K562 (cell line): Measurements from ENCODE around the gene CSRNP3. TPM values are rescaled to one million over a fixed set of nuclear protein-coding genes. Genes with fewer than 3 reads are reported as not detected.

ENCODE experiments used
- ATAC-seq: fragments of 200-7000 bp; cut with Tn5 transposase; 3 replicates; pipeline ENCODE4 v1.9.1; 2020; ENCODE audit warnings: moderate library complexity
- BruUV-seq: library from RNA; stranded (reverse); fragments of 400-500 nt; replicated peaks from 2 replicates; lab custom pipeline; 2021; lab: Mats Ljungman, UMichigan
- CTCF ChIA-PET: fragments of 300-600 bp; formaldehyde crosslinking; extraction: SDS; loops from one replicate; lab custom pipeline; 2021; ENCODE audit warnings: low intra/inter-chr PET ratio; lab: Yijun Ruan, JAX
- POLR2A ChIA-PET: fragments of 300-600, 350-650 bp; sonication (Branson Sonifier 250); formaldehyde crosslinking; extraction: SDS; loops from one replicate; lab custom pipeline; 2021; ENCODE audit warnings: antibody characterized with exemption, inconsistent platforms; lab: Yijun Ruan, JAX
- DNase-seq, 4 experiments: peaks; one replicate each; pipeline versions ENCODE4 v3.0.0 to v3.0.0-alpha.2; 2011 to 2018; ENCODE audit warnings: low spot score in 3 of 4, mixed read lengths in 3 of 4; ENCODE audit errors: extremely low read depth in 1 of 4
- FAIRE-seq: peaks from 2 replicates; lab custom pipeline; 2011; peaks lifted over from hg19 to GRCh38; lab: Jason Lieb, UNC
- H2AFZ ChIP-seq: 2 replicates; pipeline ENCODE4 v1.6.0; 2011; ENCODE audit warnings: low read depth, low read length, control low read depth, inconsistent platforms
- H3K27ac ChIP-seq: fragments of 200-600 bp; 3 replicates; pipeline ENCODE4 v1.8.0; 2011; ENCODE audit warnings: low read depth, mild to moderate bottlenecking, control low read depth, inconsistent platforms, low read length, moderate library complexity, mixed read lengths; ENCODE audit errors: extremely low read depth
- H3K27me3 ChIP-seq, 2 experiments: fragments of 300-600 bp in 1 of 2; 2 replicates in 1 of 2; 3 replicates in 1 of 2; pipeline versions ENCODE4 v1.6.0 to v1.8.0; 2011; ENCODE audit warnings: inconsistent platforms in 2 of 2, low read length in 2 of 2, mild to moderate bottlenecking in 1 of 2, mixed read lengths in 1 of 2, moderate library complexity in 1 of 2; ENCODE audit not compliant: control insufficient read depth in 2 of 2, insufficient read depth in 2 of 2
- H3K36me3 ChIP-seq: fragments of 300-600 bp; 3 replicates; pipeline ENCODE4 v1.8.0; 2011; ENCODE audit warnings: mild to moderate bottlenecking, low read length, inconsistent platforms; ENCODE audit not compliant: control insufficient read depth, insufficient read depth
- H3K4me1 ChIP-seq, 2 experiments: fragments of 200-600 bp in 1 of 2; replicated peaks in 1 of 2; 2 replicates in 1 of 2; 3 replicates in 1 of 2; pipeline versions ENCODE4 v1.5.1 to v1.8.0; 2011; ENCODE audit warnings: inconsistent platforms in 2 of 2, low read length in 2 of 2, mild to moderate bottlenecking in 1 of 2, mixed read lengths in 1 of 2, moderate library complexity in 1 of 2; ENCODE audit not compliant: control insufficient read depth in 2 of 2, insufficient read depth in 2 of 2
- H3K4me2 ChIP-seq: 2 replicates; pipeline ENCODE4 v1.6.1; 2011; ENCODE audit warnings: low read length, control low read depth, inconsistent platforms, mixed read lengths; ENCODE audit not compliant: insufficient read depth
- H3K4me3 ChIP-seq: fragments of 200-600 bp; sonication (generic), shearing (Covaris generic); 2 replicates; pipeline ENCODE4 v1.5.1; 2016; ENCODE audit warnings: control low read depth, inconsistent platforms
- H3K79me2 ChIP-seq: fragments of 200-600 bp; 3 replicates; pipeline ENCODE4 v1.8.0; 2011; ENCODE audit warnings: low read length, inconsistent platforms; ENCODE audit not compliant: control insufficient read depth, insufficient read depth
- H3K9ac ChIP-seq, 2 experiments: 2 replicates each; pipeline versions ENCODE4 v1.6.0 to v1.6.1; 2011; ENCODE audit warnings: low read depth in 2 of 2, low read length in 2 of 2, control low read depth in 1 of 2, inconsistent platforms in 1 of 2, mild to moderate bottlenecking in 1 of 2, mixed read lengths in 1 of 2; ENCODE audit not compliant: insufficient read depth in 1 of 2
- H3K9me1 ChIP-seq: one replicate; pipeline ENCODE4 v1.6.0; 2011; ENCODE audit warnings: inconsistent platforms, mild to moderate bottlenecking, low read length, moderate library complexity; ENCODE audit not compliant: control insufficient read depth, insufficient read depth
- H3K9me3 ChIP-seq: replicated peaks from 2 replicates; pipeline ENCODE4 v1.5.1; 2011; ENCODE audit warnings: low read depth, low read length, inconsistent platforms; ENCODE audit not compliant: control insufficient read depth, insufficient read depth
- H4K20me1 ChIP-seq: replicated peaks from 2 replicates; pipeline ENCODE4 v1.6.1; 2011; ENCODE audit warnings: low read length, inconsistent platforms, mixed read lengths; ENCODE audit not compliant: control insufficient read depth, insufficient read depth
- BRF1 ChIP-seq: IDR thresholded peaks from 3 replicates; pipeline ENCODE4 v1.6.1; 2011; ENCODE audit warnings: borderline replicate concordance, mild to moderate bottlenecking; ENCODE audit not compliant: insufficient read length; ENCODE audit errors: extremely low read depth
- EP400 ChIP-seq: fragments of 450-650 bp; IDR thresholded peaks from 2 replicates; pipeline ENCODE4 v1.6.1; 2017; ENCODE audit warnings: antibody characterized with exemption, mild to moderate bottlenecking, moderate library complexity
- GATA2 ChIP-seq: sonication (generic); formaldehyde crosslinking; IDR thresholded peaks from 2 replicates; pipeline ENCODE4 v1.4.0; 2020; ENCODE audit warnings: mild to moderate bottlenecking, missing genetic modification reagents
- MCM2 ChIP-seq: fragments of 450-650 bp; IDR thresholded peaks from 2 replicates; pipeline ENCODE4 v1.6.1; 2017; ENCODE audit warnings: low read depth, mild to moderate bottlenecking
- MTF1 ChIP-seq: fragments of 250-450 bp; sonication (Bioruptor Pico); IDR thresholded peaks from 2 replicates; pipeline ENCODE4 v1.9.0; 2021; ENCODE audit warnings: moderate library complexity, mild to moderate bottlenecking, inconsistent platforms, borderline replicate concordance
- MYNN ChIP-seq, 2 experiments: sonication (generic); formaldehyde crosslinking in 1 of 2; IDR thresholded peaks; 2 replicates each; pipeline versions ENCODE4 v1.5.0 to v1.6.1; 2016 to 2020; ENCODE audit warnings: antibody characterized with exemption in 1 of 2, missing genetic modification reagents in 1 of 2
- RBFOX2 ChIP-seq: fragments of 200-400 bp; formaldehyde crosslinking; IDR thresholded peaks from 2 replicates; pipeline ENCODE4 v1.6.1; 2017; ENCODE audit warnings: low read depth, mild to moderate bottlenecking, low read length, moderate library complexity
- WGBS: fragments of 100-300 bp; shearing (Covaris generic); methylation state at CpG from one replicate; pipeline ENCODE4 v1.1.6; 2016; ENCODE audit warnings: low coverage, mixed read lengths; ENCODE audit not compliant: insufficient coverage; ENCODE audit errors: missing lambda C conversion rate; 5-methylcytosine and 5-hydroxymethylcytosine counted together
- in situ Hi-C: fragments of 300-500 bp; cut with MboI; formaldehyde crosslinking; loops from 4 replicates; pipeline ENCODE4 v1.15.0; 2018; ENCODE audit warnings: inconsistent platforms, mixed read lengths
- intact Hi-C: fragments of 100-400 bp; cut with micrococcal nuclease; formaldehyde crosslinking; loops from 2 replicates; pipeline ENCODE4 v1.14.2; 2022
- polyA plus RNA-seq, 8 experiments: library from polyadenylated mRNA; depleted of rRNA in 4 of 8; stranded (reverse) in 5 of 8; unstranded in 3 of 8; fragments of >200 nt; fragmentation: Nextera tagmentation in 2 of 8; fragmentation: Illumina TruSeq in 1 of 8; extraction: Ambion mirVana in 2 of 8; extraction: Trizol in 1 of 8; gene quantifications; 2 replicates each; pipeline versions ENCODE4 v1.2.1 to v1.2.3, GENCODE V29; 2011 to 2014; ENCODE audit warnings: inconsistent platforms in 1 of 8, missing spikeins in 1 of 8
- total RNA-seq, 7 experiments: library from RNA; depleted of rRNA in 6 of 7; stranded (reverse); fragments of >200 nt in 6 of 7; fragmentation: Illumina TruSeq in 2 of 7; extraction: Trizol in 2 of 7; gene quantifications; 2 replicates each; pipeline versions ENCODE4 v1.2.1 to v1.2.3, GENCODE V29; 2011 to 2021; ENCODE audit warnings: low replicate concordance in 1 of 7
- TF ChIP-seq, protein P1 (sequence below), 2 experiments: fragments of 200-800 bp in 1 of 2; sonication (Bioruptor generic) in 1 of 2; sonication (generic) in 1 of 2; formaldehyde crosslinking in 1 of 2; IDR thresholded peaks in 1 of 2; conservative IDR thresholded peaks in 1 of 2; 2 replicates each; pipeline versions ENCODE4 v1.5.0 to v1.6.1; 2016 to 2020; ENCODE audit warnings: missing compliant biosample characterization in 1 of 2, missing genetic modification characterization in 1 of 2, missing genetic modification reagents in 1 of 2
- TF ChIP-seq, protein P2 (sequence below): fragments of 250-450 bp; sonication (Bioruptor Pico); IDR thresholded peaks from 2 replicates; pipeline ENCODE4 v1.8.0; 2021; ENCODE audit warnings: mild to moderate bottlenecking, moderate library complexity
- TF ChIP-seq, protein P3 (sequence below): fragments of 450-650 bp; IDR thresholded peaks from 2 replicates; pipeline ENCODE4 v1.6.1; 2017; ENCODE audit warnings: mild to moderate bottlenecking, moderate library complexity

CSRNP3 gene
- total and polyA plus RNA-seq, 9 of the 15 experiments (the other 6 are each of a cell fraction or from before 2014, with no cell fraction given), result not detected

DNA sequence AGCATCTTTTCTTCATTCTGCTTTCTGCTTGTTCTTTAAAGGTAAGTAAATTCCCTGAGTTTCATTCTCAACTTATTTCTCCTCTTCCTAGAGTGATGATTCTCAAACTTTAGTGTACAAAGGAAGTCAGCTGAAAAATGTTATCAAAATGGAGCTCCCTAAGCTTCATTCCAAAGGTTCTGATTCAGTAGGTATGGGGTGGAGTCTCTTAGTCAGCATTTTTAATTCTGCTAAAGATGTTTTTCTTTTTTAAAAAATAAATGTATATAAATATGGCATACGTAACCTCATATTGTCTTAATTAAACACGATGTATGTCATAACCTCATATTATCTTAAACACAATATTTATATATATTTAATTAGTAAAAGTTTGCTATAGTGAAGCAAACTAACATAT lies 3.1 kb upstream of the CSRNP3 start:
- no peak for ATAC-seq
- Histone ChIP-seq H3K4me1 (no peaks in the 10 kb centered on the region), H3K4me2 (no peak overlapping the region), H4K20me1 (no peaks in the 10 kb centered on the region), H3K79me2 (no peaks in the 10 kb centered on the region), H3K9ac (no peak overlapping the region), H3K9me3 (no peaks in the 10 kb centered on the region; the same call in none of the 2 replicates), H2AFZ (no peak overlapping the region), H3K27me3 (no peaks in the 10 kb centered on the region), H3K27ac (no peak overlapping the region), H3K4me3 (no peak overlapping the region), H3K9me1 (no peaks in the 10 kb centered on the region), H3K36me3 (no peaks in the 10 kb centered on the region)
- no peak for DNase-seq
- WGBS, result 4% methylated on average over 2 of the region's 2 CpGs
- FAIRE-seq, result no peak
- ChIA-PET CTCF (interaction anchor here (0.6 kb wide), 1 partner anchor 488 kb away, joined by 3 read pairs; no protein-coding TSS in a partner anchor), POLR2A (no interaction called here)
- TF ChIP-seq MTF1 (CRISPR knock-in tag) (no peak), MYNN (IDR thresholded peaks at IDR 0.05) (no peak), MYNN (CRISPR knock-in tag; IDR thresholded peaks at IDR 0.05) (no peak), RBFOX2 (no peak), BRF1 (no peak), MCM2 (no peak), GATA2 (no peak), EP400 (no peak)
- TF ChIP-seq, protein P1, sequence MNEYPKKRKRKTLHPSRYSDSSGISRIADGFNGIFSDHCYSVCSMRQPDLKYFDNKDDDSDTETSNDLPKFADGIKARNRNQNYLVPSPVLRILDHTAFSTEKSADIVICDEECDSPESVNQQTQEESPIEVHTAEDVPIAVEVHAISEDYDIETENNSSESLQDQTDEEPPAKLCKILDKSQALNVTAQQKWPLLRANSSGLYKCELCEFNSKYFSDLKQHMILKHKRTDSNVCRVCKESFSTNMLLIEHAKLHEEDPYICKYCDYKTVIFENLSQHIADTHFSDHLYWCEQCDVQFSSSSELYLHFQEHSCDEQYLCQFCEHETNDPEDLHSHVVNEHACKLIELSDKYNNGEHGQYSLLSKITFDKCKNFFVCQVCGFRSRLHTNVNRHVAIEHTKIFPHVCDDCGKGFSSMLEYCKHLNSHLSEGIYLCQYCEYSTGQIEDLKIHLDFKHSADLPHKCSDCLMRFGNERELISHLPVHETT (CRISPR knock-in tag; conservative IDR thresholded peaks at IDR 0.05 in 1 of 2, IDR thresholded peaks at IDR 0.05 in 1 of 2), result no peak
- TF ChIP-seq, protein P2, sequence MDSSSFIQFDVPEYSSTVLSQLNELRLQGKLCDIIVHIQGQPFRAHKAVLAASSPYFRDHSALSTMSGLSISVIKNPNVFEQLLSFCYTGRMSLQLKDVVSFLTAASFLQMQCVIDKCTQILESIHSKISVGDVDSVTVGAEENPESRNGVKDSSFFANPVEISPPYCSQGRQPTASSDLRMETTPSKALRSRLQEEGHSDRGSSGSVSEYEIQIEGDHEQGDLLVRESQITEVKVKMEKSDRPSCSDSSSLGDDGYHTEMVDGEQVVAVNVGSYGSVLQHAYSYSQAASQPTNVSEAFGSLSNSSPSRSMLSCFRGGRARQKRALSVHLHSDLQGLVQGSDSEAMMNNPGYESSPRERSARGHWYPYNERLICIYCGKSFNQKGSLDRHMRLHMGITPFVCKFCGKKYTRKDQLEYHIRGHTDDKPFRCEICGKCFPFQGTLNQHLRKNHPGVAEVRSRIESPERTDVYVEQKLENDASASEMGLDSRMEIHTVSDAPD (CRISPR knock-in tag), result no peak
- TF ChIP-seq, protein P3, sequence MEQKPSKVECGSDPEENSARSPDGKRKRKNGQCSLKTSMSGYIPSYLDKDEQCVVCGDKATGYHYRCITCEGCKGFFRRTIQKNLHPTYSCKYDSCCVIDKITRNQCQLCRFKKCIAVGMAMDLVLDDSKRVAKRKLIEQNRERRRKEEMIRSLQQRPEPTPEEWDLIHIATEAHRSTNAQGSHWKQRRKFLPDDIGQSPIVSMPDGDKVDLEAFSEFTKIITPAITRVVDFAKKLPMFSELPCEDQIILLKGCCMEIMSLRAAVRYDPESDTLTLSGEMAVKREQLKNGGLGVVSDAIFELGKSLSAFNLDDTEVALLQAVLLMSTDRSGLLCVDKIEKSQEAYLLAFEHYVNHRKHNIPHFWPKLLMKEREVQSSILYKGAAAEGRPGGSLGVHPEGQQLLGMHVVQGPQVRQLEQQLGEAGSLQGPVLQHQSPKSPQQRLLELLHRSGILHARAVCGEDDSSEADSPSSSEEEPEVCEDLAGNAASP, result no peak
- in situ Hi-C loops (no loop called here), intact Hi-C loops (no loop called here)
- BruUV-seq, result no TSS peak
